Transverse colon (tissue), 4 donors: ENCODE measurements around the gene C1orf21. TPM values are rescaled to one million over a fixed set of nuclear protein-coding genes. Genes with fewer than 3 reads are reported as not detected.
A peak's percentile ranks its signal among the peaks of the same experiment; 100 is the strongest.

ENCODE experiments used
- DNase-seq: peaks from one replicate; pipeline ENCODE4 v3.0.0-alpha.2; 2019
- H3K27ac ChIP-seq, 4 donors: fragments of 200-600 bp; sonication (generic); 2 replicates each; pipeline ENCODE4 v1.5.1; 2016 to 2018; ENCODE audit warnings: inconsistent platforms in 4 of 4
- H3K27me3 ChIP-seq: fragments of 200-600 bp; sonication (generic); 2 replicates; pipeline ENCODE4 v1.5.1; 2017; ENCODE audit warnings: inconsistent platforms
- H3K36me3 ChIP-seq, 4 donors: fragments of 200-600 bp; sonication (generic); 2 replicates each; pipeline ENCODE4 v1.5.1; 2017 to 2019; ENCODE audit warnings: inconsistent platforms in 4 of 4
- H3K4me1 ChIP-seq, 4 donors: fragments of 200-600 bp; sonication (generic); 2 replicates each; pipeline ENCODE4 v1.5.1; 2017 to 2020; ENCODE audit warnings: inconsistent platforms in 4 of 4
- H3K4me3 ChIP-seq, 4 donors: fragments of 200-600 bp; sonication (generic); 1 replicate in 1 of 4; 2 replicates in 3 of 4; pipeline versions ENCODE4 v1.5.1 to v1.6.1; 2017 to 2019; ENCODE audit warnings: inconsistent platforms in 4 of 4
- H3K9me3 ChIP-seq, 2 donors: fragments of 200-600 bp; sonication (generic); 2 replicates each; pipeline ENCODE4 v1.5.1; 2017 to 2019; ENCODE audit warnings: inconsistent platforms in 2 of 2
- EP300 ChIP-seq: sonication (generic); formaldehyde crosslinking; IDR thresholded peaks from one replicate; pipeline ENCODE4 v1.6.1; 2017; ENCODE audit warnings: antibody characterized with exemption, low read depth
- POLR2A ChIP-seq: fragments of 450-650 bp; IDR thresholded peaks from one replicate; pipeline ENCODE4 v1.6.1; 2016; ENCODE audit warnings: antibody characterized with exemption, mild to moderate bottlenecking, moderate library complexity
- POLR2AphosphoS5 ChIP-seq, 3 donors: sonication (generic); formaldehyde crosslinking; IDR thresholded peaks; one replicate each; pipeline ENCODE4 v1.6.1; 2016; ENCODE audit warnings: antibody characterized with exemption in 3 of 3
- WGBS, 2 donors: methylation state at CpG; one replicate each; pipeline ENCODE4 v1.1.5; 2018; ENCODE audit warnings: low coverage in 1 of 2; 5-methylcytosine and 5-hydroxymethylcytosine counted together
- in situ Hi-C, 4 donors: fragments of 200-750 bp; cut with MboI; loops; one replicate each; pipeline versions ENCODE4 v1.15.0 to v1.15.1; 2017; ENCODE audit warnings: low sequenced_read_pairs in 3 of 4, low pct_ligation_motif_present in 1 of 4, low pct_unique_long_range_greater_than_20kb in 1 of 4
- intact Hi-C: fragments of 100-400 bp; cut with DNase I; formaldehyde crosslinking; loops from one replicate; pipeline ENCODE4 v1.15.1; 2023; ENCODE audit warnings: low total_unique reads
- total RNA-seq, 4 donors: library from RNA; depleted of rRNA; stranded (reverse); fragments of >200 nt; gene quantifications; one replicate each; pipeline ENCODE4 v1.1.0, GENCODE V29; 2016
- TF ChIP-seq, protein P1 (sequence below), 5 experiments: fragments of 200-600 bp in 3 of 5; fragments of 450-650 bp in 2 of 5; sonication (generic) in 3 of 5; IDR thresholded peaks; 1 replicate in 2 of 5; 2 replicates in 3 of 5; pipeline ENCODE4 v1.5.1; 2016 to 2017; ENCODE audit warnings: antibody characterized with exemption in 5 of 5, inconsistent platforms in 3 of 5, mild to moderate bottlenecking in 2 of 5, moderate library complexity in 1 of 5

The C1orf21 gene
- total RNA-seq, 4 donors from 2014 or later, result 38.4 to 70.0 (median 62.4) TPM

DNA sequence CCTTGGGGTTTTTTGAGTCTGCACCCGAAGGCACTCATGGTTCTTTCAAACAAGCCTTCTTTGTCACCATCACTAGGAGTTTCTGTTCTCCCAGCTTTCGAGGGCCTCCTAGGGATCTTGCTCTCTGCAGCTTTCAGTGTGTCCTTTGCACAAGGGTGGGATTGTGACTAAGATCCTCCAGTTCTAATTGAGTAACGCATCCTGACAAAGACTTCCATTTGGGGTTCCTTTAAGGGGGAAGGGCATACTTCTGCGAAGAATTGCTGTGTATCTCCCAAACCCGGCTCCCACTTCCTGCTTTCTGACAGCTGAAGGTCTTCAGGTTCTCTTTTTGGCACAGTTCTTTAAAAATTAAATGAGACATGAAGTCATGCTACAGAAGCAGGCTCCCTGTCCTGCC, 228.5 kb downstream of the C1orf21 start:
- Histone ChIP-seq H3K27ac (peak overlapping the region in 1 of 4 donors; percentile 41), H3K36me3 (no peaks in the 10 kb centered on the region), H3K27me3 (no peaks in the 10 kb centered on the region), H3K4me1 (peaks cover 0 to 13% (median 3%) of the 10 kb centered on the region in 4 donors), H3K9me3 (no peaks in the 10 kb centered on the region), H3K4me3 (no peak overlapping the region)
- in situ Hi-C loops, result no loop called here
- DNase-seq, result no peak
- no peak for TF ChIP-seq POLR2AphosphoS5 (IDR thresholded peaks at IDR 0.05)
- TF ChIP-seq POLR2A, result no peak
- TF ChIP-seq, protein P1, sequence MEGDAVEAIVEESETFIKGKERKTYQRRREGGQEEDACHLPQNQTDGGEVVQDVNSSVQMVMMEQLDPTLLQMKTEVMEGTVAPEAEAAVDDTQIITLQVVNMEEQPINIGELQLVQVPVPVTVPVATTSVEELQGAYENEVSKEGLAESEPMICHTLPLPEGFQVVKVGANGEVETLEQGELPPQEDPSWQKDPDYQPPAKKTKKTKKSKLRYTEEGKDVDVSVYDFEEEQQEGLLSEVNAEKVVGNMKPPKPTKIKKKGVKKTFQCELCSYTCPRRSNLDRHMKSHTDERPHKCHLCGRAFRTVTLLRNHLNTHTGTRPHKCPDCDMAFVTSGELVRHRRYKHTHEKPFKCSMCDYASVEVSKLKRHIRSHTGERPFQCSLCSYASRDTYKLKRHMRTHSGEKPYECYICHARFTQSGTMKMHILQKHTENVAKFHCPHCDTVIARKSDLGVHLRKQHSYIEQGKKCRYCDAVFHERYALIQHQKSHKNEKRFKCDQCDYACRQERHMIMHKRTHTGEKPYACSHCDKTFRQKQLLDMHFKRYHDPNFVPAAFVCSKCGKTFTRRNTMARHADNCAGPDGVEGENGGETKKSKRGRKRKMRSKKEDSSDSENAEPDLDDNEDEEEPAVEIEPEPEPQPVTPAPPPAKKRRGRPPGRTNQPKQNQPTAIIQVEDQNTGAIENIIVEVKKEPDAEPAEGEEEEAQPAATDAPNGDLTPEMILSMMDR (IDR thresholded peaks at IDR 0.05), result no peak
- no peak for TF ChIP-seq EP300
- intact Hi-C loops, result no loop called here
- WGBS, 2 donors, result 65 to 77% methylated on average over 3 to 5 of the region's 5 CpGs

- peaks cover under 1 to 25% (median 2%) of the 10 kb centered on the region in 4 donors for H3K4me1 ChIP-seq
- no peaks in the 10 kb centered on the region for H3K36me3 ChIP-seq
- H3K27ac ChIP-seq, result no peak overlapping the region
- no peak for DNase-seq
- H3K27me3 ChIP-seq, result no peaks in the 10 kb centered on the region
- no peak overlapping the region for H3K4me3 ChIP-seq
- intact Hi-C loops (no loop called here), in situ Hi-C loops (no loop called here)
- TF ChIP-seq, protein P1 (IDR thresholded peaks at IDR 0.05), result no peak
- TF ChIP-seq POLR2AphosphoS5 (IDR thresholded peaks at IDR 0.05), result no peak
- no peak for TF ChIP-seq POLR2A
- no peak for TF ChIP-seq EP300
- 83% methylated on average over 6 of the region's 6 CpGs; no CpG with 5 or more reads in 1 of the 2 donors for whole genome bisulfite sequencing, 2 donors
- no peaks in the 10 kb centered on the region for H3K9me3 ChIP-seq
Measured at GRCh38 chr1:184616504-184616903, 229.7 kb downstream of the C1orf21 start.

DNA sequence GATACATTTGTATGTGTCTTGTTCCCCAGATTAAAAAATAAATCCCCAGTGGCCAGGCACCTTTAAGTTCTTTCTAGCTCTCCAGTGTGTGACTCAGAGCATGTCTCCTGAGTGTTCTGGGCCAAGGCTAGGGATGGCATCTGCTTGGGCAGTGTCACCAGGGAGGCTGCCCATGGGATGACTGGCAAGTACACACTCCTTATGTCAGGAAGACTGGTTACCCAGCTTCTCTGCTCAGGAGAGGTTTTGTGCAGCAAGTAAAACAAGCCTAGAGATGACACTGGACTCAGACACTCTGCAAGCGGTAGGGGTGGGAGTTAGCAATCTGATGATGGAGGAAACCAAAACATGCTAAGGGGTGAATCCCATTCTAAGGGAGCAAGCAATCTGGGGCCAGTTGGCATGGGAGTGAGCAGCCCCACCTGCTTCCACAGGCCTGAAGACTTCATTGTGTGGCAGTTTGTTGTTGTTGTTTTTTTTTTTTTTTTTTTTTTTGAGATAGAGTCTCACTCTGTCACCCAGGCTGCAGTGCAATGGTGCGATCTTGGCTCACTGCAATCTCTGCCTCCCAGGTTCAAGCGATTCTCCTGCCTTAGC, 230.7 kb downstream of the C1orf21 start:
- no peak for DNase-seq
- 86 to 98% methylated on average over 1 to 3 of the region's 3 CpGs for WGBS, 2 donors
- Histone ChIP-seq H3K9me3 (no peaks in the 10 kb centered on the region), H3K4me3 (no peak overlapping the region), H3K36me3 (no peaks in the 10 kb centered on the region), H3K4me1 (peaks cover 7 to 35% (median 10%) of the 10 kb centered on the region in 4 donors), H3K27ac (no peak overlapping the region), H3K27me3 (no peaks in the 10 kb centered on the region)
- TF ChIP-seq EP300 (no peak), POLR2AphosphoS5 (IDR thresholded peaks at IDR 0.05) (no peak), POLR2A (no peak)
- TF ChIP-seq, protein P1 (IDR thresholded peaks at IDR 0.05), result no peak
- in situ Hi-C loops, result no loop called here
- intact Hi-C loops, result no loop called here

- in situ Hi-C loops, result no loop called here
- WGBS, 2 donors, result 83 to 87% methylated on average over 3 of the region's 3 CpGs
- intact Hi-C loops, result no loop called here
- TF ChIP-seq, protein P1 (IDR thresholded peaks at IDR 0.05), result no peak
- TF ChIP-seq POLR2A (no peak), POLR2AphosphoS5 (IDR thresholded peaks at IDR 0.05) (no peak)
- no peaks in the 10 kb centered on the region for H3K27me3 ChIP-seq
- no peaks in the 10 kb centered on the region for H3K9me3 ChIP-seq
- H3K27ac ChIP-seq, result no peak overlapping the region
- H3K36me3 ChIP-seq, result no peaks in the 10 kb centered on the region
- H3K4me3 ChIP-seq, result no peak overlapping the region
- peaks cover 19 to 49% (median 22%) of the 10 kb centered on the region in 4 donors for H3K4me1 ChIP-seq
- no peak for DNase-seq
Measured at GRCh38 chr1:184618851-184619250, 232.0 kb downstream of the C1orf21 start.
